ENCODE data around the gene URI1. TPM values are rescaled to one million over a fixed set of nuclear protein-coding genes. Genes with fewer than 3 reads are reported as not detected.
A peak's percentile ranks its signal among the peaks of the same experiment; 100 is the strongest.
"Not testable (repeated sequence)": the region's sequence is repeated elsewhere in the genome, so short reads cannot be mapped to it uniquely, and the experiment has no call there.

URI1 gene
- total RNA-seq, 1 donor from 2014 or later: 60.6 TPM

GRCh38 chr19:29939628-29940027 is 2.4 kb upstream of the URI1 start:
- intact Hi-C loops (cut with DNase I): no loop called here
- ATAC-seq (no peak), DNase-seq (ENCODE audit: low spot score) (no peak)

- DNase-seq (ENCODE audit: low spot score) (no peak), ATAC-seq (no peak)
- intact Hi-C loops (cut with DNase I): no loop called here
These were observed 961 bp upstream of the URI1 start for GRCh38 chr19:29940971-29941585.

DNA sequence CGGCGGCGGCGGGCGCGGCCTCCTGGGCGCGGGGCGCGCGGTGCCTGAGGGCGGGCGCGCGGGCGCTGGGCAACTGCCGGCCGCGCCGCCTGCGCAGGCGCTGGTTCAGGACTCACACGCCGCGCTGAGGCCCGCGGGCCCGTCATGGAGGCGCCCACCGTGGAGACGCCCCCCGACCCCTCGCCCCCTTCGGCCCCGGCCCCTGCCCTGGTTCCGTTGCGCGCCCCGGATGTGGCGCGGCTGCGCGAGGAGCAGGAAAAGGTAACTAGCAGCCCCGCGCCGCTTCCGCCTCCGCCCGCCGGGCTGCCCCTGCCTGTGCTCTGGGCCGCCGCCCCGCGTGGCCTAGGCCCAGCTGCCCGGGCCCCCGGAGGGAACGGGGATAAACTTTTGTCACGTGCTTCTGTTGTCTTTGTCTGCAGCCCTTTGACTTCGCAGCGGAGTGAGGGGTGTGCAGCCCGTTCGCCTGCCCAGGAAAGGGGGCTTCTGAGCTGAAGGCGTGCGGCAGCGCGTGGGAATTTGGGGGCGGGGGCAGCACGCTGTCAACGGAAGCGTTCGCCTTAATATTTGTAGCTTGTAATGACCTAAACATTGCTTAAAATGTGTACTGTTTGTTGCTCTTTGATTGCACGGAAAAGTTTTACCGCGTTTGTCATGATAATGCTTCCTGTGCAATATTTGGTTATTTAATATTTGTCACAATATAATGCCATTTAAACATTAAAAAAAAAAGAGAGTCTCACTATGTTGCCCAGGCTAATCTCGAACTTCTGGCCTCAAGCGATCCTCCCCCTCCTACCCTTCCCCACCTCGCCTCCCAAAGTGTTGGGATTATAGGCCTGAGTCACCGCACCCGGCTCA is 594 bp downstream of the URI1 start:
- ATAC-seq: peak; percentile 75
- DNase-seq (ENCODE audit: low spot score): peak; percentile 73
- intact Hi-C loops (cut with DNase I): no loop called here

- intact Hi-C loops (cut with DNase I): no loop called here
- DNase-seq (ENCODE audit: low spot score): no peak
- no peak for ATAC-seq
These were observed 1.6 kb downstream of the URI1 start for GRCh38 chr19:29943615-29944014.

GRCh38 chr19:29944390-29945012 is 2.5 kb downstream of the URI1 start:
- DNase-seq (ENCODE audit: low spot score) (no peak), ATAC-seq (no peak)
- intact Hi-C loops (cut with DNase I): no loop called here

DNA sequence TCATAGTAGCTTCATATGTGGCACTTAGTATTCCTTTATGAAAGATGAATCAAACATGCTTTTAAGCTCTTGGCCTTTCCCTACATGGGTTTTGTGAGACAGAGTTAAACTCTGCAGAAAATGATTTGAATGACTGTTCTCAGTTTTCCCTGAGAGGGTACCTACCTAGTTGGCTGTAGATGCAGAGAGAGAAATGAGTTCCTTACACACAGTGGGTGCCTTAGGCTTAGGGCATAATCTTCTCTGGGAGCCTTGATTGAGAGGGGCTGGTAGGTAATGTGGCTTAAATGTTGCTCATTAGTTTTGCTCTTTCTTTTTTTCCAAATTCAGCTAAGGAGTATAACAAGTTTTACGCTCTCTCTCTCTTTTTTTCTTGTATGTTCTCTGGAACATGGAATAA is 3.0 kb downstream of the URI1 start:
- intact Hi-C loops (cut with DNase I): no loop called here
- DNase-seq (ENCODE audit: low spot score): no peak
- no peak for ATAC-seq

DNA sequence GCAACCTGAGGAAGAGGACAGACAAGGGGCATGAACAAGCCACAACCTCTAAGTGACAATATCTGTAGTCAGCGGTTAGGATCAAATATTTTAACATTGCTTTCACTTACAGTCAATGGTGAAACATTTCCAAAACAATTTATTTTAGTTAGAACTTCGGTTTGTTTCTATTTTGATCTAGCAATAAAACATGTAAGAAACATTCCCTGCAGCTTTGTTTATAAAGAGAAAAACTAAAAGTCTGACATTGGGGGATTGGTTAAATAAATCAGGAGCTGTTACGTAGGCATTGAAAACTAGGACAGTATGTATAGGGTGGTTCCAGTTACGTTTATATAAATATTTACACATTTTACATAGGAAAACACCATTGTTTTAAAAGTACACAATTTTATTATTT is 3.4 kb downstream of the URI1 start:
- intact Hi-C loops (cut with DNase I): no loop called here
- no peak for ATAC-seq
- no peak for DNase-seq (ENCODE audit: low spot score)

- ATAC-seq (no peak), DNase-seq (ENCODE audit: low spot score) (no peak)
- intact Hi-C loops (cut with DNase I): no loop called here
These were observed 4.6 kb downstream of the URI1 start for GRCh38 chr19:29946645-29947044.

- intact Hi-C loops (cut with DNase I): no loop called here
- ATAC-seq (no peak), DNase-seq (ENCODE audit: low spot score) (no peak)
These were observed 5.8 kb downstream of the URI1 start for GRCh38 chr19:29947871-29948270.

DNA sequence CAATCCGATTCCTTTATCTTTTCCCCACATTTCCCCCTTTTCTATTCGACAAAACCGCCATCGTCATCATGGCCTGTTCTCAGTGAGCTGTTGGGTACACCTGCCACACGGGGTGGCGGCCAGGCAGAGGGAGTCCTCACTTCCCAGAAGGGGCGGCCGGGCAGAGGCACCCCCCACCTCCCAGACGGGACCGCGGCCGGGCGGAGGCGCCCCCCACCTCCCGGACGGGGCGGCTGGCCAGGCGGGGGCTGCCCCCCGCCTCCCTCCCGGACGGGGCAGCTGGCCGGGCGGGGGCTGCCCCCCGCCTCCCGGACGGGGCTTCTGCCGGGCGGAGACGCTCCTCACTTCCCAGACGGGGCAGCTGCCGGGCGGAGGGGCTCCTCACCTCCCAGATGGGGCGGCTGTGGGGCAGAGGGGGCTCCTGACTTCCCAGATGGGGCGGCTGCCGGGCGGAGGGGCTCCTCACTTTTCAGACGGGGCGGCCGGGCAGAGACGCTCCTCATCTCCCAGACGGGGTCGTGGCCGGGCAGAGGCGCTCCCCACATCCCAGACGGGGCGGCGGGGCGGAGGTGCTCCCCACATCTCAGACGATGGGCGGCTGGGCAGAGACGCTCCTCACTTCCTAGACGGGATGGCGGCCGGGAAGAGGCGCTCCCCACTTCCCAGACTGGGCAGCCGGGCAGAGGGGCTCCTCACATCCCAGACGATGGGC is 6.9 kb downstream of the URI1 start:
- not testable (repeated sequence) for DNase-seq (ENCODE audit: low spot score)

DNA sequence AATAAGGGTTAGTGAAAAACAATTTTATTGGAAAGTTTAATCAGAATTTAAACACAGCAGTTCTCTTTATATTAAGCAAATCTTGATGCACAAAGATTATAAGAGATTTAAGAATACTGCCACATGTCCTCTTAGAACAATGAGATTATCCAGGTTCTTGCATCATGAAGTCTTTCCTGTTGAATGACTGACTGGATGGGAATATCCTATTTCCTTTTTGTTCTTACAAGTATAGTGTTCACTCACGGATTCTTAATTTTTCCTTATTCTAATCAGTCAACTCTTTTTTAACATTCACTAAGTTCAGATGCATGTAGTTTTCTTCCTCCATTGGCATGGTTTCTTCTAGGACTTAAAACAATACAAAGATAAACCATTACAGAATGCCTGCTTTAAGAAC is 10.1 kb downstream of the URI1 start:
- DNase-seq (ENCODE audit: low spot score): no peak
- ATAC-seq: no peak
- intact Hi-C loops (cut with DNase I): no loop called here

More for the DNA sequence above, 6.9 kb downstream of the URI1 start:
- ATAC-seq; intact Hi-C loops (cut with DNase I): not testable (repeated sequence)

- DNase-seq (ENCODE audit: low spot score): no peak
- ATAC-seq: no peak
- intact Hi-C loops (cut with DNase I): no loop called here
These were observed 10.6 kb downstream of the URI1 start for GRCh38 chr19:29952646-29953045.

DNA sequence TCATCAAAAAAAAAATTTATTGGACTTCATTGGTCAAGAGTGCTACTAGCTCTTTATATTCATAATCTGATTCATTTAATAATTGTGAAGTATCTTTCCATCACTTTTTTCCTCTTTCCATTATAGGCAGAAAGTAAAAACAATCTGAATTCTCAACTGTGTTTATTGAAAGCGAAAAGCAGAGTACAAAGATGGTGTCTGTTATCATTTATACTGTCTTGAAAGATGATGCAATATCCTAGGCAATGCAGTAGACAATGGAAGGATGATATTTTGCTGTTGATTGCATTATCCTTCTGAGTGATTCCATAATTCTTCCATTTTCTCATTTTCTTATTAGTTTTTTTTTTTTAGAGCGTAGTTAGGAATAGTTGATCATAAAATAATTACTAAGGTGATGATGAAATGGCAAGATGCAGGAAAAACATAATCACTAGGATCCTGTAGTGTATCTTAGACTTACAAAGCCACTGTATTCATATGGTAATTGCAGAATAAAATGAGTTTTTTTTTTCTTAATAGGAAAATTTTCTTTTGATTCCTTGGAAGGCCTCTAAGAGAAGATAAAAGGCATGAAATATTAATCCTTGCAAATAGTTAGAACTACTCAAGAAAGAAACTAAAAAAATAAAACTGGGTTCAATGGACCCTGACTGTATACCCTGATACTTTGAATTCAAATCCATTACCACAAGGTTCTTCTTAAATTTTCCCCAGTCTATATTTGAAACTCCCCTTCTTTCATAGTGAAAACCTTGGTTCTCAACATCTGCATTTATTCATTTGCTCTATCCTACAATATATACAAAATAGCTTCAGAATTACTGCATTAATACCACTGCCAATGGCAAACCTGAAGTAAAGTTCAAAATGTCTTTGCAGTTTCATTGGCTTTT is 11.6 kb downstream of the URI1 start:
- DNase-seq (ENCODE audit: low spot score) (no peak), ATAC-seq (no peak)
- intact Hi-C loops (cut with DNase I): no loop called here

DNA sequence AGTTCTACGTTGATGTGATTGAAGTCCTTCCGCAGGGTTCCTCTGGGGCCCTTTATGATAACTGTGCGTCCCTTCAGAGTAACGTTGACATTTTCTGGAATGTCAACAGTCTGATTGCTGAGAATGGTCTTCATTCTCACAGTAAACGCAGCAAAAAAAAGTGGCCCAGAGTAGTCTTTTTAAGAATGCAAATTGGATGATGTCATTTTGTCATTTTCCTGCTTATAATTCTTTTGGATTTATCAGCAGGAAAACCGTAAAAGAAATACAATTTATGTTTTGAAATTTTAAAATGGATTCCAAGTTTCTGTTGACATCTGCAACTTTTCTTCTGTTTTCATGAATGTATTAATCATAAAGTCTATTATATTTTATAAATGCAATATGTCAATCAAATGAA is 14.8 kb downstream of the URI1 start:
- intact Hi-C loops (cut with DNase I): no loop called here
- ATAC-seq (no peak), DNase-seq (ENCODE audit: low spot score) (no peak)

GRCh38 chr19:29961311-29961710 is 19.3 kb downstream of the URI1 start:
- intact Hi-C loops (cut with DNase I): no loop called here
- DNase-seq (ENCODE audit: low spot score): no peak

DNA sequence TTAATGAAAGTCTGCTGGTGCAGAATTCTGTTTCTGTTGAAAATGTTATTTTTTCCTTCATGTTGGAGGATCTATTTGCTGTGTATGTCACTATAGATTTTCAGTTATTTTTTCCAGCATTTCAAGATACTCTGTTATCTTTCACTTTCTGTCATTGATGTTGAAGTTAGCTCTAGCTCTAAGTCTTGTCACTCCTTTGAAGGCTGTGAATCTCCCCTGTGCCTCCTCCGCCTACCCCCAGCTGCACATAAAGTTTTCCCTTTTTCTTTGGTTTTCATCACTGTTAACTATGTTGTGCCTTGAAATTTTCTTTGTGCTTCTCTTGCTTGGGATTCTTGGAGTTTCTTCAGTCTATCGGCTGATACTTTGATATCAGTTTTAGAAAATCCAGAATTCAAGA is 20.8 kb downstream of the URI1 start:
- no peak for ATAC-seq
- intact Hi-C loops (cut with DNase I): no loop called here
- DNase-seq (ENCODE audit: low spot score): no peak

More at GRCh38 chr19:29961311-29961710, 19.3 kb downstream of the URI1 start:
- ATAC-seq: no peak

DNA sequence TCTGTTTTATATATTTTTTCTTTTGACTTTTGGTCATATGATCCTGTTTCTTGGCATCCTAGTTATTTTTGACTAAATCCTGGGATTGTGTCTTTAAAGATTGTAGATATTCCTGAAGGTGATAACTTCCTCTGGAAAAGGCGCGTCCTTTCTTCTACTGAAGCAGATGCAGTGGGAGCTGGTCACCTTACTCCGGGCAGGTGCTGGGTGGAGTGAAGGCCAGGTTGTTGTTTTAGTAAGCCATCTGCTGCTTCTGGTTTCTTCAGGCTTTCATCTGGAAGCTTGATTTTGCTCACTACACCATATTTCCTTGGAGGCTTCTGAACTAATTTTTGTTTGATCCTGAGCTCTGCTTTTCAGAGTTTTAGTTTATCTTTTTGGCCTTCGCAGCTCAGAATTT is 21.5 kb downstream of the URI1 start:
- no peak for DNase-seq (ENCODE audit: low spot score)
- no peak for ATAC-seq
- intact Hi-C loops (cut with DNase I): no loop called here

GRCh38 chr19:29964171-29964570 is 22.1 kb downstream of the URI1 start:
- no peak for ATAC-seq
- DNase-seq (ENCODE audit: low spot score): no peak
- intact Hi-C loops (cut with DNase I): no loop called here

- ATAC-seq: no peak
- DNase-seq (ENCODE audit: low spot score): no peak
- intact Hi-C loops (cut with DNase I): no loop called here
These were observed 23.5 kb downstream of the URI1 start for GRCh38 chr19:29965492-29965891.

All from sciatic nerve (tissue), 2 donors.